Fibroblast of skin of scalp (primary cell): ENCODE results near the gene TBC1D14.
"Not testable (repeated sequence)": the region's sequence is repeated elsewhere in the genome, so short reads cannot be mapped to it uniquely, and the experiment has no call there.

Experiments used
- DNase-seq: peaks from one replicate; pipeline ENCODE4 v3.0.0-alpha.2; 2013

TBC1D14 gene

GRCh38 chr4:6910340-6910959, 824 bp downstream of the TBC1D14 start:
- DNase-seq: no peak

DNA sequence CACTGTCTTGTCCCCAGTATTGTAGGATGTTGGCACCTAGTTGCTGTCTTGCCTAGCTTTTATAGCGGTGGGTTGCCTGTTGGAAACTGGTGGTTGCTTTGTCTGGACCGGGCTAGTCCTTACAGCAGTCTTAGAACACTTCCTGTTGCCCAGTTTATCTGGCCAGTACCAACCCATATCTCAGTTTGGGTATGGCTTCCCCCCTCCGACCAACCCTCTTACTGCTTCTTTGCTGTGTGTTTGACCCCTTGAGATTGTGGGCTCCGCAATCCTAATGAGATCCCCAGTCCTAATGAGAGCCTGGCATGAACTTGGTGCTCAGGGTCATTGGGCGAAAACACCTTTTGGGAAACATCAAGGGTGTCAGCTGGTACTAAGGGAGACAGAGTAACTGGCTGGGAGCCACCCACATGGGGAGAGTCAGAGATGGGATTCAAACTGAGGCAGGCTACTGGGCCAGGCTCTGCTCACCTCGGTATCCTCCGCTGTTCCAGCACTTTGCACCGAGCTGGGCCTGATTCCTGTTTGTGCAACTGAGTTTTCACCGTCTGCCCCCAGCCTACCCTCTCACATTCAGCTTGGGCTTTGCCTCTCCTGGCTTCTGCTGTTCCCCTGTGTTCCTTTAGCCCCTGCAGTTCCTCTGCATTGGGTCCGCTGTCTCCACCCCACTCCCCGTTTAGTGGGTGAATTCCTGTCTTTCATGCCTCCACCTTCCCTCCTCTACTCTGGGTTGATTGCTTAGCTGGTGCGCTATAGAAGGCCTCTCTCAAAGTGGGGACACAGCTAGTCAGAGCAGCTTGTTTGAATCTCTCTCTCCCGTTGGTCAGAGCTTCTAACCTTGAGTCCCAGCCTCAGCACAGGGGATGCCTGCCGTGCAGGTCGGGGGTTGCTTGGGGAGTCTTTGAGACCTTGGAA, 1.6 kb downstream of the TBC1D14 start:
- DNase-seq: no peak

- not testable (repeated sequence) for DNase-seq
Observed at GRCh38 chr4:6911917-6912316, 2.3 kb downstream of the TBC1D14 start.

DNA sequence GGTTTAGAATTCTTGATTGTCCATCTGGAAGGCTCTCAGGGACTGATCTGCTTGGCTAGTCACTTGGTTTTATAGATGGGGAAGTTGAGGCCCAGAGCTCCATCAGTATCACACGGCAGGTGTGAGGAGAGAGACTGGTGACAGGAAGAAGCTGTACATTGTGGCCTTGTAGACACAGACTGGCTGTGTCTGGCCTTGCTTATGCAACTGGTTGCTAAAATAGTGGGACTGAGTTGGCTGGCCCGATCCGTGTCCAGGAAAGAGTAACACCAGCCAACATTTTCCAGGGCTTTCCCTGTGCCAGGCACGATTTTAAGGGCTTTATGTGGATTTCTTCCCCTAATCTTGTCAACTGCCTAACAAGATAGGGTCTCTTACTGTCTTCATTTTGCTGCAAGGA, 2.8 kb downstream of the TBC1D14 start:
- no peak for DNase-seq

- no peak for DNase-seq
Observed at GRCh38 chr4:6913350-6913905, 3.8 kb downstream of the TBC1D14 start.

DNA sequence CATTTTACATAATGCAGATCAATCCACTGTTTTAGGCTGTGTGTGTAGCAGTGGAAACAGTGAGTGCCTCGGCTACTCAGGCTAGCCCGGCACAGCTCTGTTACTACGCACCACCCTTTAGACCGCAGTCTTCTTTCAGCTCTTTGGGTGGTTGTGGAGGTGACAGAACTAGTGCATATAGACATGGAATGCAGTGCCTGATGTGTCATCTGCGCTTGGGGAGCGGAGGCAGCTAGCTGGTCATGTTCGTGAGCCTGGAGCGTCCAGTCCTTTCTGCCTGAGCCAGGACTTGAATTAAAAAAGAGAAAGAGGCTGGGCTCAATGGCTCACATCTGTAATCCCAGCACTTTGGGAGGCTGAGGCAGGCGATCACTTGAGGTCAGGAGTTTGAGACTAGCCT, 4.8 kb downstream of the TBC1D14 start:
- no peak for DNase-seq

GRCh38 chr4:6915041-6916005, 5.7 kb downstream of the TBC1D14 start:
- no peak for DNase-seq

- DNase-seq: no peak
Observed at GRCh38 chr4:6916069-6916586, 6.5 kb downstream of the TBC1D14 start.

- DNase-seq: no peak
Observed at GRCh38 chr4:6916587-6917460, 7.2 kb downstream of the TBC1D14 start.

DNA sequence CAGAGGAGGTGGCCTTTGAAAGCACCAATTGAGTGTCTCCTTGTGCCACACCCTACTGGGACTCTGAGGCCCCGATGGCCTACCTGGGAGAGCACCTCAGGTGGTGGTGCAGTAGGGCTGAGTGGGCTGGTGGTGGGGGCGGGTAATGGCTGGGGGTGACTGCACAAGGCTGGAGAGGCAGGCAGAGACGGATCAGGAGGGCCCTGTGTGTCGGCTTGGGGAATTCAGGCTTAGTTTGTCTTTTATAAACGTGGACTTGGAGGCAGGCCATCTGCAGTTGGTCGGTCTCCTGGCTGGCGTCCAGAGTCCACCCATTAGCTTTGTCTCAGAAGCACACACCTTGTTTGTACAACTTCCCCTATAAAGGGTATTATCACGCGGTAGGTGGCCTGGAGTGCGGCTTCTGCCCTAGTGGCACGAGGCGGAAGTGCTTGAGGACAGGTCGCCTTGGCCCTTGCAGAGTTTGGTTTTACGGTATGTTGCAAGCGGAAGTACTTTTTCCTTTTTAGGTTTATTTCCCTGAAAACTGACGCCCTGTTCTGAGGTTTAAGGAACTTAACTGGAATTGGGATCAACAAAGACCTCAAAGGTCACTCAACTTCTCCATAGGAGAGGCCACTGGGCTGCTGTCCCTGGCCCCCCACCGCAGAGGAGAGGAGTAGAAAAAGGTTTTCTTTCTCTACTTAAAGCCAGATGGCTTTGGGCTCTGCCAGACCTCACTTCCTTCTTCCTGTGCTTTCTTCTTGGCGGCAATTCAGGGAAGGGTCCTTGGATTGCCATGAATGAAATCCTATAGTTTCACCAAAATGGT, 8.0 kb downstream of the TBC1D14 start:
- DNase-seq: no peak

- no peak for DNase-seq
Observed at GRCh38 chr4:6918338-6918737, 8.7 kb downstream of the TBC1D14 start.

DNA sequence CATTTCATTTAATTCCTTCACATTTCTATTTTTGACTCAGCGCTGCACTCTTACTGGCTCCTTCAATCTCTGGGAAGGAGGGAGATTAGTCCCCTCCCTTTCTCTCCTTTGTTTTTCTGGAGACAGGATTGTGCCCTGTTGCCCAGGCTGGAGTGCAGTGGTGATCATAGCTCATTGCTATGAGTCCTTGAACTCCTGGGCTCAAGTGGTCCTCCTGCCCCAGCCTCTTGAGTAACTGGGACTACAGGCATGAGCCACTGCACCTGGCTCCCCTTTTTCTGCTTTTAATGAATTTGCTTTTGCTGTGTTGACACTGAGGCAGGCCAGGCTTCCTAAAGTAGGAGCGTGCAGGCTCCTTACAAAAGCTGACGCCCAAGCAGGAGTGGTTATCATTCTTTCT, 10.5 kb downstream of the TBC1D14 start:
- no peak for DNase-seq

DNA sequence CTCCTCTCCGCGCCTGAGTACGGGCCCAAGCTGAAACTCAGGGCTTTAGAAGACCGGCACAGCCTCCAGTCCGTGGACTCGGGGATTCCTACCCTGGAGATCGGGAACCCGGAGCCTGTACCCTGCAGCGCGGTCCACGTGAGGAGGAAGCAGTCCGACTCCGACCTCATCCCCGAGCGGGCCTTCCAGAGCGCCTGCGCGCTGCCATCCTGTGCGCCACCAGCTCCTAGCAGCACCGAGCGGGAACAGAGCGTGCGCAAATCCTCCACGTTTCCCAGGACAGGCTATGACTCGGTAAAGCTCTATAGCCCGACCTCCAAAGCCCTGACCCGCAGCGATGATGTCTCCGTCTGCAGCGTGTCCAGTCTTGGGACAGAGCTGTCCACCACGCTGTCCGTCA, 13.9 kb downstream of the TBC1D14 start:
- no peak for DNase-seq

GRCh38 chr4:6924361-6924779, 14.7 kb downstream of the TBC1D14 start:
- no peak for DNase-seq

- no peak for DNase-seq
Observed at GRCh38 chr4:6925357-6925836, 15.8 kb downstream of the TBC1D14 start.

- no peak for DNase-seq
Observed at GRCh38 chr4:6926081-6926480, 16.5 kb downstream of the TBC1D14 start.

- no peak for DNase-seq
Observed at GRCh38 chr4:6926681-6927478, 17.3 kb downstream of the TBC1D14 start.

DNA sequence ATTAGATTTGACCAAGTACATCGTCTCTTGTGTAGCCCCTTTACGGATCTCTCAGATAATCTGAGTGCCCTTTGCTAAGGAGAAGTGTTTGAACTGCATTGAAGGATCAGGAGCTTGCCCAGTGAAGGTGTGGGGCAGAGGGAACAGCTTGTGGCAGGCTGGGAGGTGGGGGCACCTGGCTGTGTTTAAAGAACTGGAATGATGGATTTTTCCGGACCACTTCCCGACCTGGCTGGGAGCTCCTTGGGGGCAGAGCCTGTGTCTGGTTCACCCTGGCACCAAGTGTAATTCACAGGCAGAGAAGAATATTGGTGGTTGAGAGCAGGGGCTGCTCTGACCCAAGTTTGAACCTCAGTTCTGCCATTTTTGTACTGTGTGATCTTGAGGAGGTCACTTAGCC, 18.5 kb downstream of the TBC1D14 start:
- DNase-seq: no peak

DNA sequence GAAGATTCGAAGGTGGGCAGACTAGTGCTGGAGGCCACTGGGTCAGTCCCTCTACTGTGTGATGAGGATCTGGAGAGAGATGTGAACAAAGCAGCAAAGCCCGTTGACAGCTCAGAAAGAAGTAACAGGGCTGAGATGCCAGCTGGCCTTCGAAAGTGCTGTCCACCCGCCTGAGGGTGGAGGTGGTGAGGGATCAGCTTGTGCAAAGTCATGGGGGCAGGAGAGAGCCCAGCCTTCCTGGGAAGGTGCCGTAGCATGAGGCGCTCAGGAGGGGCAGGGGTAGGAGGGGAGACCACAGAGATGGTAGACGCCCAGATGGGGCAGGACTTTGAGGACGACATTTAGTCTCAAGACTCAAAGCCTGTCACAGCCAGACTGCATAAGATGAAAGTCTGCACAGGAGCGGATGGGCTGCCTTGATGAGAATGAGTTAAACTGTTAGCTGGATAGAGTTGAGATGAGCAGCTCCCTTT, 19.7 kb downstream of the TBC1D14 start:
- DNase-seq: no peak
